Measurements from ENCODE around the gene TMEM123.
A peak's percentile ranks its signal among the peaks of the same experiment; 100 is the strongest.

Gene TMEM123

GRCh38 chr11:102452461-102453301 is at the start of gene TMEM123:
TMEM123 (minus strand) TSS chr11:102452765; CDS start chr11:102452623, 142 bp downstream.
- DNase-seq, result peak; percentile 79

GRCh38 chr11:102500829-102501228 is 48.3 kb upstream of the TMEM123 start:
- DNase-seq, result no peak

GRCh38 chr11:102499931-102500330 is 47.4 kb upstream of the TMEM123 start:
- DNase-seq, result no peak

- no peak for DNase-seq
Measured at GRCh38 chr11:102499151-102499550, 46.6 kb upstream of the TMEM123 start.

- DNase-seq, result no peak
Measured at GRCh38 chr11:102497061-102497460, 44.5 kb upstream of the TMEM123 start.

GRCh38 chr11:102495161-102496042 is 42.8 kb upstream of the TMEM123 start:
- peak; percentile 76 for DNase-seq

- no peak for DNase-seq
Measured at GRCh38 chr11:102494216-102494615, 41.7 kb upstream of the TMEM123 start.

- no peak for DNase-seq
Measured at GRCh38 chr11:102493524-102493923, 41.0 kb upstream of the TMEM123 start.

- no peak for DNase-seq
Measured at GRCh38 chr11:102491969-102492368, 39.4 kb upstream of the TMEM123 start.

- DNase-seq, result no peak
Measured at GRCh38 chr11:102489186-102490145, 36.9 kb upstream of the TMEM123 start.

- no peak for DNase-seq
Measured at GRCh38 chr11:102488208-102488607, 35.6 kb upstream of the TMEM123 start.

- no peak for DNase-seq
Measured at GRCh38 chr11:102487214-102487613, 34.6 kb upstream of the TMEM123 start.

- DNase-seq, result no peak
Measured at GRCh38 chr11:102486584-102486983, 34.0 kb upstream of the TMEM123 start.

- DNase-seq, result no peak
Measured at GRCh38 chr11:102485095-102485722, 32.6 kb upstream of the TMEM123 start.

GRCh38 chr11:102482433-102482832 is 29.9 kb upstream of the TMEM123 start:
- no peak for DNase-seq

GRCh38 chr11:102479733-102480132 is 27.2 kb upstream of the TMEM123 start:
- DNase-seq, result no peak

GRCh38 chr11:102478673-102479299 is 26.2 kb upstream of the TMEM123 start:
- DNase-seq, result no peak

- peak; percentile 68 for DNase-seq
Measured at GRCh38 chr11:102476812-102477211, 24.2 kb upstream of the TMEM123 start.

GRCh38 chr11:102476069-102476468 is 23.5 kb upstream of the TMEM123 start:
- no peak for DNase-seq

- DNase-seq, result no peak
Measured at GRCh38 chr11:102473543-102473942, 21.0 kb upstream of the TMEM123 start.

- no peak for DNase-seq
Measured at GRCh38 chr11:102472127-102472526, 19.6 kb upstream of the TMEM123 start.

- DNase-seq, result no peak
Measured at GRCh38 chr11:102471474-102471873, 18.9 kb upstream of the TMEM123 start.

Data from NCI-H774 (cell line).